ENCODE measurements around the gene ONECUT3. TPM values are rescaled to one million over a fixed set of nuclear protein-coding genes. Genes with fewer than 3 reads are reported as not detected.

ONECUT3 gene
- total RNA-seq, 2 experiments from 2014 or later = not detected

DNA sequence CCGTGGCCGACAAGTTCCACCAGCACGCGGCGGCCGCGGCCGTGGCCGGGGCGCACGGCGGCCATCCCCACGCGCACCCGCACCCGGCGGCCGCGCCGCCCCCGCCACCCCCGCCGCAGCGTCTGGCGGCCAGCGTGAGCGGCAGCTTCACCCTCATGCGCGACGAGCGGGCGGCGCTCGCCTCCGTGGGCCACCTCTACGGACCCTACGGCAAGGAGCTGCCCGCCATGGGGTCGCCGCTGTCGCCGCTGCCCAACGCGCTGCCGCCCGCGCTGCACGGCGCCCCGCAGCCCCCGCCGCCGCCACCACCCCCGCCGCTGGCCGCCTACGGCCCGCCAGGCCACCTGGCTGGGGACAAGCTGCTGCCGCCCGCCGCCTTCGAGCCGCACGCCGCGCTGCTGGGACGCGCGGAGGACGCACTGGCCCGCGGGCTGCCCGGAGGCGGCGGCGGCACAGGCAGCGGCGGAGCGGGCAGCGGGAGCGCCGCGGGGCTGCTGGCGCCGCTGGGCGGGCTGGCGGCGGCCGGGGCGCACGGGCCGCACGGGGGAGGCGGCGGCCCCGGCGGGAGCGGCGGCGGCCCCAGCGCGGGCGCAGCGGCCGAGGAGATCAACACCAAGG lies 821 bp downstream of the ONECUT3 start:
- Histone ChIP-seq H3K4me1 (ENCODE audit: insufficient read depth, low read length, poor library complexity, severe bottlenecking) (peaks cover 15% of the 10 kb centered on the region), H3K9me3 (ENCODE audit: low read length) (no peaks in the 10 kb centered on the region), H3K4me2 (ENCODE audit: low read length) (no peak overlapping the region), H3K4me3 (ENCODE audit: low read depth, low read length, poor library complexity, severe bottlenecking) (no peak overlapping the region), H3K36me3 (ENCODE audit: insufficient read depth, low read length) (no peaks in the 10 kb centered on the region), H4K20me1 (ENCODE audit: insufficient read depth, low read length) (no peaks in the 10 kb centered on the region), H2AFZ (ENCODE audit: low read length) (no peak overlapping the region), H3K27ac (ENCODE audit: low read depth, low read length, poor library complexity, severe bottlenecking) (no peak overlapping the region), H3K79me2 (ENCODE audit: insufficient read depth, low read depth, low read length) (no peaks in the 10 kb centered on the region), H3K9me2 (ENCODE audit: insufficient read depth, low read length) (no peaks in the 10 kb centered on the region)
- POLR2A ChIA-PET = interaction anchor here (0.5 to 0.6 kb wide), 2 partner anchors 17 to 60 kb away, joined by 3 to 4 read pairs; no protein-coding TSS in a partner anchor
- CTCF ChIA-PET (ENCODE audit: unreplicated experiment) = no interaction called here
- BruUV-seq (replicated peaks) = no TSS peak
- no peak for DNase-seq (ENCODE audit: low spot score)
- intact Hi-C loops (cut with micrococcal nuclease; ENCODE audit: unreplicated experiment) = no loop called here
- TF ChIP-seq EZH2phosphoT487 (IDR thresholded peaks at IDR 0.05; ENCODE audit: borderline replicate concordance, low read depth, low read length) = no peak
- TF ChIP-seq, protein P1, sequence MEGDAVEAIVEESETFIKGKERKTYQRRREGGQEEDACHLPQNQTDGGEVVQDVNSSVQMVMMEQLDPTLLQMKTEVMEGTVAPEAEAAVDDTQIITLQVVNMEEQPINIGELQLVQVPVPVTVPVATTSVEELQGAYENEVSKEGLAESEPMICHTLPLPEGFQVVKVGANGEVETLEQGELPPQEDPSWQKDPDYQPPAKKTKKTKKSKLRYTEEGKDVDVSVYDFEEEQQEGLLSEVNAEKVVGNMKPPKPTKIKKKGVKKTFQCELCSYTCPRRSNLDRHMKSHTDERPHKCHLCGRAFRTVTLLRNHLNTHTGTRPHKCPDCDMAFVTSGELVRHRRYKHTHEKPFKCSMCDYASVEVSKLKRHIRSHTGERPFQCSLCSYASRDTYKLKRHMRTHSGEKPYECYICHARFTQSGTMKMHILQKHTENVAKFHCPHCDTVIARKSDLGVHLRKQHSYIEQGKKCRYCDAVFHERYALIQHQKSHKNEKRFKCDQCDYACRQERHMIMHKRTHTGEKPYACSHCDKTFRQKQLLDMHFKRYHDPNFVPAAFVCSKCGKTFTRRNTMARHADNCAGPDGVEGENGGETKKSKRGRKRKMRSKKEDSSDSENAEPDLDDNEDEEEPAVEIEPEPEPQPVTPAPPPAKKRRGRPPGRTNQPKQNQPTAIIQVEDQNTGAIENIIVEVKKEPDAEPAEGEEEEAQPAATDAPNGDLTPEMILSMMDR (conservative IDR thresholded peaks at IDR 0.05; ENCODE audit: low read length) = no peak

DNA sequence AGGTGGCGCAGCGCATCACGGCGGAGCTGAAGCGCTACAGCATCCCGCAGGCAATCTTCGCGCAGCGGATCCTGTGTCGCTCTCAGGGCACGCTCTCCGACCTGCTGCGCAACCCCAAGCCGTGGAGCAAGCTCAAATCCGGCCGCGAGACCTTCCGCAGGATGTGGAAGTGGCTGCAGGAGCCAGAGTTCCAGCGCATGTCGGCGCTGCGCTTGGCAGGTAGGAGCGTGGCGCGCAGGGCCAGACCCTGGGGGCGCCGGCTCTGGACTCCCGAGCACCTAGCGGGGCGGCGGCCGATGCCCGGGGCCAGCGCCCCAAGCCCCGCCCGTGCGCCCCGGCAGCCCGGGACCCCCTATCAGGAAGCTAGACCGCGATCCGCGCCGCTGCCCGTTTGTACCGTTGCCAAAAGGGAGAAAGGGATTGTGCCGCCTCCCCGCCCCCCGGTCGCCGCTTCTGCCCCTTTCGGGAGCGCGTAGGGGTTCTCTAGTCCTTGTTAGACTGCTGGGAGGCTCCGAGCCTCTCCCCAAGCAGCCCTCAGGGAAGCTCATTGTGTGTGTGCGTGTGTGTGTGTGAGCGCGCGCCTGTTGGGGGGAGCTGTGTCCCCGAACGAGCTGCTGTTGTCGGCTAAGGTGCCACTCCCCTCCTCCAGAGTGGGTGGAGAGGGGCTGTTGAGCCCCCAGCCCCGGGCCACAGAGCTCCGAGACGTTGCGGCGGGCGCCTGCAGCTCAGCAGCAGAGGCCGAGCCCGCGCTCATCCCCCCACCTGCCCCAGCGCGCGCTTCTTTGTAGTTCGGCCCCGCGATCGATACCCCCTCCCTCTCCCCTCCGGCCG lies 1.5 kb downstream of the ONECUT3 start:
- Histone ChIP-seq H3K4me2 (ENCODE audit: low read length) (no peak overlapping the region), H3K36me3 (ENCODE audit: insufficient read depth, low read length) (no peaks in the 10 kb centered on the region), H3K9me2 (ENCODE audit: insufficient read depth, low read length) (no peaks in the 10 kb centered on the region), H3K4me1 (ENCODE audit: insufficient read depth, low read length, poor library complexity, severe bottlenecking) (peaks cover 15% of the 10 kb centered on the region), H2AFZ (ENCODE audit: low read length) (no peak overlapping the region), H3K9me3 (ENCODE audit: low read length) (no peaks in the 10 kb centered on the region), H3K79me2 (ENCODE audit: insufficient read depth, low read depth, low read length) (no peaks in the 10 kb centered on the region), H3K27ac (ENCODE audit: low read depth, low read length, poor library complexity, severe bottlenecking) (no peak overlapping the region), H3K4me3 (ENCODE audit: low read depth, low read length, poor library complexity, severe bottlenecking) (no peak overlapping the region), H4K20me1 (ENCODE audit: insufficient read depth, low read length) (no peaks in the 10 kb centered on the region)
- DNase-seq (ENCODE audit: low spot score) = no peak
- ChIA-PET CTCF (ENCODE audit: unreplicated experiment) (no interaction called here), POLR2A (interaction anchor here (0.6 kb wide), 1 partner anchor 17 kb away, joined by 4 read pairs; no protein-coding TSS in a partner anchor)
- TF ChIP-seq, protein P1 (conservative IDR thresholded peaks at IDR 0.05; ENCODE audit: low read length) = no peak
- no peak for TF ChIP-seq EZH2phosphoT487 (IDR thresholded peaks at IDR 0.05; ENCODE audit: borderline replicate concordance, low read depth, low read length)
- intact Hi-C loops (cut with micrococcal nuclease; ENCODE audit: unreplicated experiment) = no loop called here
- BruUV-seq (replicated peaks) = no TSS peak

All from OCI-LY7 (cell line).